GM21381 (cell line): Measurements from ENCODE around the gene OR5H15.
"Not testable (repeated sequence)": the region's sequence is repeated elsewhere in the genome, so short reads cannot be mapped to it uniquely, and the experiment has no call there.

Experiments
- ATAC-seq: cut with Tn5 transposase; IDR thresholded peaks from one replicate; pipeline ENCODE4 v1.9.1; 2021; ENCODE audit warnings: mild to moderate bottlenecking, moderate library complexity; ENCODE audit not compliant: unreplicated experiment

OR5H15 gene

DNA sequence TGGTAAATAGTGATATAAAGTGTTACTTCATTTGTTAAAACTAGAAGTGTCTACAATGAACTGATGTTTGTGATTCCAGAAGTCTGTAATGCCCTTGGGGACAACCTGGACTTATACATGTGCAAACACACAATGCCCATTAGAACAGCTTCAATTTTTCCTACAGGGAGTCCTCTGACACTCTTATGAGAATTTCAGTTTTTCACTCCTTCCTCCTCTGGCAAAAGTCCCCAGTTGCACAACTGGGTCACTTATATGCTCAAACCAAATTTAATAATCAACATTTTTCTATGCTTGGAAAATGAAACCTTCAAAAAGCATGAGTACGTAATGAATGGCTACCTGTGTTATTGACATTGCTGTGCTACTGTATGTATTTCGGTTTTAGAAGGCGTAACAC, at the start of gene OR5H15:
Gene OR5H15, plus strand, starts transcription at position 301 of the 400 bp plus-strand sequence. CDS start 2,004 bp downstream, outside the sequence.
- ATAC-seq = no peak

DNA sequence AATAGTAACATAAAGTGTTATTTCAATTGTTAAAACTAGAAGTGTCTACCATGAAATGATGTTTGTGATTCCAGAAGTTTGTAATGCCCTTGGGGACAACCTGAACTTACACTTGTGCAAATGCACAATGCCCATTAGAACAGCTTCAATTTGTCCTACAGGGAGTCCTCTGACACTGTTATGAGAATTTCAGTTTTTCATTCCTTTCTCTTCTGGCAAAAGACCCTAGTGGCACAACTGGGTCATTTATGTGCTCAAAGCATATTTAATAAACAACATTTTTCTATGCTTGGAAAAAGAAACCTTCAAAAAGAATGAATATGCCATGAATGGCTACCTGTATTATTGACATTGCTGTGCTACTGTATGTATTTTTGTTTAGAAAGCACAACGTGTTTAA, 36.1 kb upstream of the OR5H15 start, which contains the start of gene OR5H1:
Gene OR5H1, plus strand, starts transcription at position 301 of the 400 bp plus-strand sequence. CDS start 1,977 bp downstream, outside the sequence.
- ATAC-seq = no peak

DNA sequence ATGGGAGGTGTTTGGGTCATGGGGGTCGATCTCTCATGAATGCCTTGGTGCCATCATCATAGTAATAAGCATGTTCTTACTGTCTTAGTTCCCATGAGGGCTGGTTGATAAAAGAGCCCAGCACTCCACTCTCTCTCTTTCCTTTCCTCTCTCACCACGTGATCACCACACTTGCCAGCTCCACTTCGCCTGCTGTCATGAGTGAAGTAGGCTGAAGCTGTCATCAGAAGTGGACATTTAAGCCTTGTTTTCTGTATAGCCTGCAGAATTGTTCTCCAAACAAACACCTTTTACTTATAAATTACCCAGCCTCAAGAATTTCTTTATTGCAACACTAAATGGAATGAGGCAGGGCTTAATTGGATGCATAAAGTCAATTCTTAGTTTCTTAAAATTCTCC, 29.9 kb upstream of the OR5H15 start:
- no peak for ATAC-seq

DNA sequence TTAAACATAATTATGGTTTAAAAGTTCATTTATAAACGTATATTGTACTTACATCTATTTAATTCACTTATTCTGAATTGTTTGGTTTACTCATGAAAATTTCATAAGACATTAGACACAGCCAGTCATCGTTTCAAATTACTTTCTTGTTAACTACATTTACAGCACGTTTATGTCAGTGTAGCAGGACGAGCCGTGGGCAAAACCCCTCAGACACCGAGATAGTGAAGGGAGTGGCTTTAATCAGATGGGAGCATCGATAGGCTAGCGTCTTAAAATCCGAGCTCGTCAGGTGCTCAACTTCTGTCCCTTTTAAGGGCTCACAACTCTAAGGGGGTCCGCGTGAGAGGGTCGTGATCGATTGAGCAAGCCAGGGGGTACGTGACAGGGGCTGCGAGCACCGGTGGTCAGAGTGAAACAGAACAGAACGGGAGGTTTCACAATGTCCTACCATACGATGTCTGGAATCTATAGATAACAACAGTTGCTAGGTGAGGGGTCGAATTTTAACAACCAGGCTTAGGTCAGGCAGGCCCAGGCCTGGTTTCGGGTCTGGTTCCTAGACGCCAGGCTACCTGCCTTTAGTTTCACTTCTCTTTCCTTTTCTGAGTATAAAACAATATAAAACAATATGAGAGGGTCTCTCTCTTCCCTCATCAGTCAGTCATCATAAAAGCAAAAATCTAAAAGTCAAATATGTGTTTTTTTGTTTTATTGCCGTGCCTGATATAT, 28.5 kb upstream of the OR5H15 start:
- not testable (repeated sequence) for ATAC-seq

DNA sequence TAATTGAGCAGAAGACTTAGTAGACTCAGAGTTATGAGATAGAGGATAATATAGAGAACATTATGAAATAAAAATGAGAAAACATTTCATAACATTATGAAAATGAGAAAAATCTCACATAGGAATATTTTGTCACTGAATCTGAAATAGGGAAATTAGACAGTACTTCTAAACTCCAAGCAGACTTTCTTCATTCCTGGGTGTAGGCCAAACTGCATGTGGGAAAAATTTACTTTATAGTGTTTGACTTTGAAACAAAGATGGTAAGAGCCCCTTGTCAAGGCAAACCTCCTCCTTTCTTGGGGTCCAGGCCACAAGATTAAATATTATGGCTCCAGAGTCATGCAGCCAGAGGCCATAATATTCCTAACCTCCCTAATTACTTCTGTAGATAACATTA, 26.0 kb upstream of the OR5H15 start:
- ATAC-seq = no peak

DNA sequence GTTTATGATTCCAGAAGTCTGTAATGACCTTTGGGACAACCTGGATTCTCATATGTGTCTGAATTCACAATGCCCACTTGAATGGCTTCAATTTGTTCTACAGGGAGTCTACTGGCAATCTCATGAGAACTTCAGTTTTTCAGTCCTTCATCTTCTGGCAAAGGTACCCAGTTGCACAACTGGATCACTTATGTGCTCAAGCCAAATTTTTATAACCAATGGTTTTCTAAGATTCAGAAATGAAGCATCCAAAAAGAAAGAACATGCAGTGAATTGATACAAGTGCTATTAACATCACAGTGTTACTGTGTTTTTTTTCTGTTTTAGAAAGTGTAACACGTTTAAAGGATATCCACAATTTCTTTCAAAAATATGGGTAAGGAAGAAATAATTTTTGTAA, 19.3 kb upstream of the OR5H15 start, which contains the start of gene OR5H14:
Gene OR5H14, plus strand, starts transcription at position 301 of the 400 bp plus-strand sequence. CDS start 1,907 bp downstream, outside the sequence.
- no peak for ATAC-seq

DNA sequence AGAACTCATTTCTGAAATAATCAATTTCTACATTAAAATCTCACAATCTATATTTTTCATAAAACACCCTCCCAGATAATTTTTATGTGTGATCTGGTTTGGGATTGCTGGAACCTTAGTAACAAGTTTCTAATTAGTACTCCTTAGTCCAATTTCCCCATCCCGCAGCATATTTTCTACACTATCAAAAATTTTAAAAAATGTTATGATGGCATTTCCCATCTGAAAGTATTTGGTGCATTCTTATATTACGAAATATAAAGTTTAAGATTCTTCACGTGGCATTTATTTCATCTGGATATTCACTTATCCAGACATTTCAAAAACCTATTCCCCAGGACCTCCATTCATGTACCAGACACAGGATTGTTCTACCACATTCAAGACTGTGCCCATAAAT, 17.7 kb upstream of the OR5H15 start:
- no peak for ATAC-seq

DNA sequence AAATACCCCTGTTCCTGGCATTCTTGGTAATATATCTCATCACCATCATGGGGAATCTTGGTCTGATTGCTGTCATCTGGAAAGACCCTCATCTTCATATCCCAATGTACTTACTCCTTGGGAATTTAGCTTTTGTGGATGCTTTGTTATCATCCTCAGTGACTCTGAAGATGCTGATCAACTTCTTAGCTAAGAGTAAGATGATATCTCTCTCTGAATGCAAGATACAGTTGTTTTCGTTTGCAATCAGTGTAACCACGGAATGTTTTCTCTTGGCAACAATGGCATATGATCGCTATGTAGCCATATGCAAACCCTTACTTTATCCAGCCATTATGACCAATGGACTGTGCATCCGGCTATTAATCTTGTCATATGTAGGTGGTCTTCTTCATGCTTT, 17.0 kb upstream of the OR5H15 start:
- not testable (repeated sequence) for ATAC-seq

DNA sequence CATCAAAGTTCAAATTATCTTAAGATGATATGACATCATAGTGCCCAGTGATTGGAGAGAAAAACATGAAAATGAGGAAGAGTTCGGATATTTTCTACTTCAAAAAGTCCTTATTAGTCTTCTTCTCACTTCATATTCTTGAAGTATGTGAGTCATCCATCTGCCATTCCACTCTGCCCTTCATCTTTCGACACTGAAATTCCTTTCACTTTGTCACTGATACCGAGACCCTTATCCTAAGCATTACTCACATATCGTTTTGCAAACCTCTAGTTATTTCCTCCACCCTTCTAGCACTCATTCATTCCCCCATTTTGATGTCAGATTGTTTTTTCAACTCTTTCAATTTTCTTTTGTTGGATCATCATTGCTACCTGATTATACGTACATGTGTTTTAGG, 15.3 kb upstream of the OR5H15 start:
- ATAC-seq = no peak

DNA sequence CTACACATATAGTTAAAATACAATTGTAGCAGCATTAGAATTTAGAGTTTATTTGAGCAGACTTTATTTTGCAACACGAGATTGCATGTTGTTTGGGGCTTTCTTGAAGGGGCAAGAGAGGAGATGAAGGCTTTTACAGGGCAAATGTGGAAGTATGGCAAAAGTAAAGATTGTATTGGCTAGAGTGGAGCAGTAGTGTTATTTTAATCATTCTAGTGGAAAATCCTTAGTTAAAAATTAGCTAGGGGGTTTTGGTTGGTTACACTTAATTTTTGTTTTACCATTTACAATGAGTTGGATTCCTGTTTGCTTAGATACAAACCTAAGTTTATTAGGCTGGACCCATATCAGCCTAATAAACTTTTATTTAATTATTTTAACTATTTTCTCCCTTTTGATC, 4.6 kb downstream of the OR5H15 start:
- no peak for ATAC-seq

DNA sequence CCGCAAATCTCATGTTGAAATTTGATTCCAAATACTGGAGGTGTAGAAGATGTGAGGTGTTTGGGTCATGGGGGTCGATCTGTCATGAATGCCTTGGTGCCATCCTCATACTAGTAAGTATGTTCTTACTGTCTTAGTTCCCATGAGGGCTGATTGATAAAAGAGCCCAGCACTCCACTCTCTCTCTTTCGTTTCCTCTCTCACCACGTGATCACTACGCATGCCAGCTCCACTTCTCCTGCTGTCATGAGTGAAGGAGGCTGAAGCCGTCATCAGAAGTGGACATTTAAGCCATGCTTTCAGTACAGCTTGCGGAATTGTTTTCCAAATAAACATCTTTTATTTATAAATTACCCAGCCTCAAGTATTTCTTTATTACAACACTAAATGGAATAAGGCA, 6.1 kb downstream of the OR5H15 start:
- ATAC-seq = no peak

DNA sequence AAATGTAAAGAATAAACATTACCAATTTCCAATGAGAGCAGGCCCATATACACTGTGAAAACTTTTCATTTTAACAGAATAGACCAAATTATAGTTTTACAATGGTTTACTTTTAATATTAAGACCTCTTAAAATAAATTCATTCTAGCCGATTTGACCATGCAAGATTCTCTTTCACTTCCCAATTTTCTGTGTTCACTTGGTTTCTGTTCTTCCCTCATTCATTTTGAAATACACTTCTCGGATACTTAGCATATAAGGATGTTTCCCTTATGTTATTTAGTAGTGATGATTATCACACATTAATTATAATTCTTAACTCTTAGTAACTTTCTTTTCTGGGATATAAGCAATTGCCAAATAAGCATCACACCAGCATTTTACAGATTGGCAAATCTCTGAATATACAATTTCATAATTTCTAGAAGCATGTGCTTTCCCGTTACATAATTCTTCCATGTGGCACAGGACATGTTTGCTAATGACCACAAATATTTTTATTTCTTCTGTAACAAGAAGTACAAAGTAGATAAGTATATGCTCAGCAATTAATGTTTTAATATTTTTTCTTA, 13.9 kb downstream of the OR5H15 start:
- no peak for ATAC-seq

DNA sequence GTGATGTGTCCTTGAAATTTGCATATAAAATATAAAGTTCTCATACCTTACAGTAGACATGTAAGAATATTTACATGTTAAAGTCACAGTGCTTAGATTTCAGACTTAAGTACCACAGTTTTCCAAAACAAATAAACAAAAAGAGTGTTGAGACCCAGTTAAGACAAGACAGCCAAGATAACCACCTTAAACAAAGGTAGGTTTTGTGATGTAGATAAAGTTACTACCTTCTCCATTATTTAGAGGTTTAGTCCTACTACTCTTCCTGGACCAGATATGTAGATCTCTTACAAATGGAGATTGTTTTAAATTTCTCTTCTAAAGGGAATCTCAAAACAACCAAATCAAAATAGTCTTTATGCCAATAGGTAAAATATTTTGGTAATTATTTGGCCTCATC, 15.7 kb downstream of the OR5H15 start:
- ATAC-seq = no peak

DNA sequence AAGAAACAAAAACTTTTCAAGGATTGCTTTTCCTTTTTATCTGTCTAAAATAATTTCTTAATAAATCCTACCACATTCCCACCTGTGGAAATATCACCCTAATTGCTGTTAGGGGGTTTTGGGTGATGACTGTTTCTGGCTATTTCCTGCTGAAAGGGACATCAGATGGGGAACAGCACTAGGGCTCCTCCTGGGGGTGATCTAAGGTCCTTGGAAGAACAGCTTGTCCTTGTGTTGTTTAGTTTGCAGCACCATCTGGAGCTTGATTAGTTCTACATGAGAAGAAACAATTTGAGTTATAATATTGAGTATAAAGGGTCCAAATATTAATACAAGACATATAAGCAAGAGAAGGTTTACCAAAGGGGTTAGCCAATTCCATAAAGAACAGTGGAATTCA, 18.7 kb downstream of the OR5H15 start:
- ATAC-seq = no peak

DNA sequence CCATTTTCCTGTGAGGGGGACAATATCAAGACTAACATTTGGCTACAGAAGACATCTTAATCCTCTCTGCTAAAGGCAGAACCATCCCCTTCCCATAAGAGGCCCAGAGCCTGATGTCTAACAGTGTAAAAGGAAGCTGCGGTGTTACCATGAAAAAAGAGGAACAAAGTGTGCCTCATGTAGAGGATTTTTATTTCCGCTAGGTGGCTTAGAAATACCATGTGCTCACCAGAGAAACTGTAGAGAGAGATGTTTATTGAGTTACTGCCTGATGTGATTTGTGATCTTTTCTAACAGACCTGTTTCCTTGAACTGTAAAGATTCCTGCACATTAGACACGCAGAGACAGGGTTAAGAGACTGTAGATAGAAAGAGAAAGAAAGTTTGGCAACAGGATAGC, 22.0 kb downstream of the OR5H15 start:
- no peak for ATAC-seq

DNA sequence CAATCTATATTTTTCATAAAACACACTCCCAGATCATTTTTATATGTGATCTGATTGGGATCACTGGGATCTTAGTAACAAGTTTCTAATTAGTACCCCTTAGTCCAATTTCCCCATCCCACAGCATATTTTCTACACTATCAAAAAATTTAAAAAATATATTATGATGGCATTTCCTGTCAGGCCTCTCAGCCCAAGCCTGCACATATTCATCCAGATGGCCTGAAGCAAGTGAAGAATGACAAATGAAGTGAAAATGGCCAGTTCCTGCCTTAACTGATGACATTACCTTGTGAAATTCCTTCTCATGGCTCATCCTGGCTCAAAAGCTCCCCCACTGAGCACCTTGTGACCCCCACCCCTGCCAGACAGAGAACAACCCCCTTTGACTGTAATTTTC, 24.4 kb downstream of the OR5H15 start:
- not testable (repeated sequence) for ATAC-seq

DNA sequence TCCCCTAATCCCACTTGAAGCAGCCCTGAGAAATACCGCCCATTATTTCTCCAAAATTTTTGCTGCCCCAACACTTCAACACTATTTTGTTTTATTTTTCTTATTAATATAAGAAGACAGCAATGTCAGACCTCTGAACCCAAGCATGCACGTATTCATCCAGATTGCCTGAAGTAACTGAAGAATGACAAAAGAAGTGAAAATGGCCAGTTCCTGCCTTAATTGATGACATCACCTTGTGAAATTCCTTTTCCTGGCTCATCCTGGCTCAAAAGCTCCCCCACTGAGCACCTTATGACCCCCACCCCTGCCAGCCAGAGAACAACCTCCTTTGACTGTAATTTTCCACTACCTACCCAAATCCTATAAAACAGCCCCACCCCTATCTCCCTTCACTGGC, 29.8 kb downstream of the OR5H15 start:
- ATAC-seq = not testable (repeated sequence)

DNA sequence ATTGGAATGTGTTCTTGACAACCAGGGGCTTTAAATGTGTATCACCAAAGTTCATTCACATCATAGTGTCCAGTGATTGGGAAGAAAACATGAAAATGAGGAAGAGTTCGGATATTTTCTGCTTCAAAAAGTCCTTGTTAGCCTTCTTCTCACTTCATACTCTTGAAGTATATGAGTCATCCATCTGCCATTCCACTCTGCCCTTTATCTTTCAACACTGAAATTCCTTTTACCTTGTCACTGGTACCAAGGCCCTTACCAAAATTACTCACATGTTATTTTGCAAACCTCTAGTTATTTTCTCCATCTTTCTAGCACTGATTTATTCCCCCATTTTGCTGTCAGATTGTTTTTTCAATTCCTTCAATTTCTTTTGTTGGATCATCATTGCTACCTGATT, 32.5 kb downstream of the OR5H15 start:
- ATAC-seq = no peak

DNA sequence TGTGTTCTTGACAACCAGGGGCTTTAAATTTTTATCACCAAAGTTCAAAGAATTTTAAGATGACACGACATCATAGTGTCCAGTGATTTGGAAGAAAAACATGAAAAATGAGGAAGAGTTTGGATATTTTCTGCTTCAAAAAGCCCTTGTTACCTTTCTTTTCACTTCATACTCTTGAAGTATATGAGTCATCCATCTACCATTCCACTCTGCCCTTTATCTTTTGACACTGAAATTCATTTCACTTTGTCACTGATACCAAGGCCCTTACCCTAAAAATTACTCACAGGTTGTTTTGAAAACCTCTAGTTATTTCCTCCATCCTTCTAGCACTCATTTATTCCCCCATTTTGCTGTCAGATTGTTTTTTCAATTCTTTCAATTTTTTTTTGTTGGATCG, 42.7 kb downstream of the OR5H15 start:
- no peak for ATAC-seq

DNA sequence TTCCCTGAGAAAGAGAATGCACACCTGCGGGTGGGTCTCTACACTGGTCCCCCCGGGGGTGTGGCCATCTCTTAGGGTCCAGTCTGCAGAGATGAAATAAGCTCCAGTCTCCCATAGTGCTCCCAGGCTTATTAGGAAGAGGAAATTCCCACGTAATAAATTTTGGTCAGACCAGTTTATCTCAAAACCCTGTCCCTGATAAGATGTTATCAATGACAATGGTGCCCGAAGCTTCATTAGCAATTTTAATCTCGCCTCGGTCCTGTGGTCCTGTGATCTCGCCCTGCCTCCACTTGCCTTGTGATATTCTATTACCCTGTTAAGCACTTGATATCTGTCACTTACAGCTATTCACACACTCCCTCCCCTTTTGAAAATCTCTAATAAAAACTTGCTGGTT, 46.8 kb downstream of the OR5H15 start:
- no peak for ATAC-seq

DNA sequence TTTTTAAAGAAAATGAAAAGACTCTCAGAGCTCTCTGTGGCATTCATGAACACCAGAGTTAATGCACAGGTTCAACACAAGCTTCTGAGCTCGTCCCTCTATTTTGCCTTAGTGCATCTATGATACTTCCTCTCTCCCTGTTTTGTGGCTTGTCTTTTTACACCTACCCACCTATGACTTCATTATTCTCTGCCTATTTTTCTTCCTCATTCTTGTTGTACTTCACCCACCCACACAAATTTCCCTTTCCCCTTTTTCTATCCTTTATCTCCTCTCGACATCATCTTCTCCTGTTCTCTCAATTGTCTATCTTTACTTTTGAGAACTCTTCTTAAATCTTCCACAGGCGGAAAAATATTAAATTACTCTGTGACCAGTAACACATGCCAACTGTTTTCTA, 48.6 kb downstream of the OR5H15 start:
- no peak for ATAC-seq
